Left cardiac atrium (tissue), 4 donors: ENCODE data around the gene CCNI2. TPM values are rescaled to one million over a fixed set of nuclear protein-coding genes. Genes with fewer than 3 reads are reported as not detected.

Source experiments
- ATAC-seq, 2 donors: fragments of 200-7000 bp; cut with Tn5 transposase; one replicate each; pipeline ENCODE4 v1.9.1; 2020; ENCODE audit warnings: mild to moderate bottlenecking in 2 of 2, moderate library complexity in 2 of 2
- DNase-seq: peaks from one replicate; pipeline ENCODE4 v3.0.0-alpha.2; 2020
- intact Hi-C, 2 donors: fragments of 100-400 bp; cut with DNase I; formaldehyde crosslinking; loops; one replicate each; pipeline versions ENCODE4 v1.14.1 to v1.15.1; 2022 to 2023
- total RNA-seq, 2 donors: library from RNA; stranded (reverse); fragmentation: NEBNext Ultra II Directional; extraction: Animal tissue kit (Norgen Biotek cat#: 25700); gene quantifications; one replicate each; pipeline ENCODE4 v1.2.1, GENCODE V29; 2021
- donor health status: DM: no; HTN: yes; CAD: no.
- donor health status: DM: no; HTN: yes; CAD: no; lungs with severe emphysema.
- donor health status: DM: yes; HTN: yes; CAD: no.
- donor health status: Dilated cardiomyopathy.

Gene CCNI2
- total RNA-seq, 2 donors from 2014 or later, result not detected

DNA sequence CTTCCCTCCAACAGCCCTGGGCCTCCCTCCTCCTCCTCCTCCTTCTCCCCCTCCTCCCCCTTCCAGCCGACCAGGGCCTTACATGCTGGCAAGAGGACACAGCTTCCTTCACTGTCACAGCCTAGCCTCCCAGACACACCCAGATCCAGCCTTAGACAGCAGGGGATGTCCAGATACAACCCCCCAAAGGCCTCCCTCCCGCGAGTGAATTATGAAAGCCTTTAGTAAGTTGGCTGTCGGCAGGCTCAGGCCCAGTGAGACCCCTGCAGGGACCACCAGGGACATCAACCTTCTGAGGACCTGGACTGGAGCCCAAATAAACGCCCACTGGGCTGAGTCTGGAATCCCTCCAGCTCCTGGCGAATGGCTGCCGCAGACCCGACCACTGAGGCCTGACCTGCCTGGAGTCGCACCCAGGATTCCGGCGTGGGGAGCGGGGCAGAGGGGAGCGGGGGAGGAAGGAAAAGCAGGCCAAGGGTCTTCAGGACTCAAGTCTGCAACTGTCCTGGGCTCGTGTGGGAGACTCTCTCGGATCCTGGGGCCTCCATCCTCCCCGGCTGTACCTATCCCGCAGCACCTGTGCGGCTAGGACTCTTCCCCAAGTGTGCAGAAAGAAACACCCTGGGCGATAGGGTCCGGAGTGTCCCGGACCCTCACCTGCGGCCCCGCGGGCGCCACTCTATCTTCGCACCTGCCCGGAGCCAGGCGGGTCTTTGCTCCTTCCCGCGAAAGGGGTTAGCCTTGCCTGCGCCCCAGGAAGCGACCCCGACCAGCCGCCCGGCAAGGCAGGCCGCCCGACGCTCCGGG is 29.1 kb downstream of the CCNI2 start:
- intact Hi-C loops, result no loop called here
- no peak for DNase-seq
- peak; percentile 9 to 46 for ATAC-seq

DNA sequence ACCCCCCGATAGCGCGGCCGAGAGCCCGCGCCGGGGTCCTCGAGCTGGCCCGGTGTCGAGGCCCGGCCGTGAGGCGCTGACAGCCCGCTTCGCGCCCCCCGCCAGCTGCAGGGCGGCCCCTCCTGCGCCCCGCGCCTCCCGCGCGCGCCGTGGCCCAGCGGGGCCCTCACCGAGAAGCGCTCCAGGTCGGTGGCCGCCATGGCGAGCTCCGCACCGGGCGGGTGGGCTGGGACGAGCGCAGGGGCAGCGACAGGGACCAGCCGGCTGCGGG is 29.6 kb downstream of the CCNI2 start:
- intact Hi-C loops, result no loop called here
- ATAC-seq, result peak in 1 of 2 donors; percentile 5

DNA sequence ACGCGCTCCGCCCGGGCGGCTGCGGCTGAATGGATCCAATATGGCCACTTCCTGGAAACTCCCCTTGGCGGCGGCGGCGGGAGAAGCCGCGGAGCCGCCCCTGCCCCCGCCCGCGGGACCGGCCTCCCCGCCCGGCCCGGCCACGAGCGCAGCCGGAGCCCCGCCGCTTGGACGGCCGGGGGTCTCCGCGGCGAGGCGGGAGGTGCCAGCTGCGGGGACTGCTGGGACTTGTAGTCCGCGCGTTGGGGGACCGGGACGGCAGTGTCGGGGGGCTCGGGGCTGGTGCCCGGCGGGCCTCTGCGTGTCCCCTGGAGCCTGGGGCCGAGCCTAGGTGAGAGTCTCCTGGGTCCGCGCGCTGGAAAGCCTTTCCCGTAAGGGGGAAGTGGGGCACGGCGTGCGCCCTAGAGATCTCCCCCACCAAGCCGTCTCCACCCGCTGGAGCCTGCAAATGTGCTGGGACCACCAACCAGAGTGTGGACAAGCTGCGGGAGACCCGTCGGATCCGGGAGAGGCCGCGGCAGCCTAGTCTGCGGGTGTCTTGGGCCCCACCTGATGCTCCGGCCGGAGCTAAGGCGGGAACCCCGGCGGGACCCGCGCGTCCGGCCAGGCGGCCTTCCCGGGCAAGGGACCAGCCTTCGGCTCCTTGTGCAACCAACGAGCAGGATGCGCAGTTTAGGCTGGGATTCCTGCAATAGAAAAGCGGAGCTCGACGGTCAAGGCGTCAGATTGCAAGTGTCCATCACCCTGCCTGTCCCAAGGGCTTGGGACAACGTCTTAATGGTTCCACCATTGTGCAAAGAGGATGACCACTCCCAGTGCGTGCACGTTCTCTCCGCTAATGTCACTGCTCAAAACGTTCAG is 30.2 kb downstream of the CCNI2 start, which contains the start of gene SEPTIN8:
Gene SEPTIN8, minus strand, starts transcription at position 31 of the 861 bp plus-strand sequence. CDS start 102 bp downstream, outside the sequence.
- peak; percentile 70 for DNase-seq
- ATAC-seq, result peak; percentile 70 to 78
- intact Hi-C loops, result no loop called here

More for the DNA sequence above, 29.6 kb downstream of the CCNI2 start:
- DNase-seq, result no peak

DNA sequence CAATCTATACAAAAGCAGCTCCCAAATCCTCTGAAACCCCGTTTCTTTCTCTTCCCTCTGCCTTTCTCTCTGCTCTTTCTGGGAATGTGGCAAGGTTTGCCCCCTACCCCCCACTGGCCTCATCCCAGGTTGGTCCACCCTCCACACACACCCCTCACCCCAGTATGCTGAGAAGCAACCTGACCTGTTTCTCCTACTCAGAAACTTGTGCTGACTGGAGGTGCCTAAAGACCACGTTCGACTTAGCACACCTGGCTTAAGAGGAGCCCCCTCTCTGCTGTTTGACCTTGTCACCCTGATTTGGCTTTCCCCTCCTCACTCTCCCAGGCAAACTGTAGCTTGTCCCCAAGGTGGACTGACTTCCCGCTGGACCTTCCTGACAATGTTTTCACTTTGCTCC is 30.9 kb downstream of the CCNI2 start:
- DNase-seq, result no peak
- intact Hi-C loops, result no loop called here
- ATAC-seq, result no peak

DNA sequence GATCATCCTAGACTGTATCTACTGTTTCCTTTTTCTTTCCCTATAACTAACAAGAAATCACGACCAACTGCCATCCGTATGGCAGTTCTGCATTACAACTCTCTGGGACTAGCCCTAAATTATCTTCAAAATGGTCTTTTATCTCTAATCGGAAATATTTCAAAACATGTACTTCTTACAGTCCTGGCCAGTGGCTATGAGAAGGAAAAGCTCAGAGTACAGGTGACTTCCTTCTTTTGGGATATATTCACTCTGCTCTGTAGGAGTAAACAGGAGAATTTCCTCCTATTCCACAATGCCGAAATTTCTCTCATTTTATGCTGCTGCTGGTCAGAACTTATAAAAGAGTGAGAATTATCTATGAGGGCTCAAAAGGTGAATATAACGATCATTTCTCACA is 31.6 kb downstream of the CCNI2 start:
- ATAC-seq (no peak), DNase-seq (no peak)
- intact Hi-C loops, result no loop called here

DNA sequence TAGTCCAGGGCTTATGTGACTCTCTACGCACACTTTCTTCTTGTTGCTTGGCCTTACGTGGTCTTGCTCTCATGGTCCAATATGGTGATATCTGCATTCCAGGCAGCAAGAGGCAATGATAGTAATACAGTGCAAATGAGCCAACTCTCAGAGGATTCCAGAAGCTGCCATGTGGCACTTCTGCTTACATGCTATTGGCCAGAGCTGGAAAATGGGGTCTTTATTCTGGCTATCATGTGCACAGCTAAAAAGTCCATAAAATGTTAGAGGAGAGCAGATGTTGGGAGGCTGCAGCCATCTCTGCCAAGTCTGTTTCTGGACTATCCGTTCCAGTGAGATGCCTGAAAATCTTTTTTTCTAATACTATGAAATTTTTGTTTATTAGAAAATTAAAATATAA is 32.7 kb downstream of the CCNI2 start:
- ATAC-seq, result no peak
- no peak for DNase-seq
- intact Hi-C loops, result no loop called here

DNA sequence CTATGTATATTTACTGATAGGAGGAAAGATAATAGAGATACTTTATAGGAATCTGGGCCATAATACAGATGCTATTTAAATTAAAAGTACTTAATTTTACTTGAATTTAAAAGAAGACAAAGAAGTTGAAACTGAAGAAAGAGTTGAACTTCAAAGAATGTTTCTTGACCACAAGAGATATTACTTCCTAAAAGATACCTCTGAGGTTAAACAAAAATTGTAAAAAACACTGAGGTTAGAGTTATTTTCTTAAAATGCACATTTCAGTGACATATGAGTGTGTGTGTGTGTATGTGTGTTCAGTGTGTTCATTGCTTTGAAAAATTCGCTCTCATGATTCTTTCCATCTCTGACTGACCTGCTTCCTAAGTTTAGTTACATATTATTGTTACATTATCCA is 33.4 kb downstream of the CCNI2 start:
- ATAC-seq (no peak), DNase-seq (no peak)
- intact Hi-C loops, result no loop called here

DNA sequence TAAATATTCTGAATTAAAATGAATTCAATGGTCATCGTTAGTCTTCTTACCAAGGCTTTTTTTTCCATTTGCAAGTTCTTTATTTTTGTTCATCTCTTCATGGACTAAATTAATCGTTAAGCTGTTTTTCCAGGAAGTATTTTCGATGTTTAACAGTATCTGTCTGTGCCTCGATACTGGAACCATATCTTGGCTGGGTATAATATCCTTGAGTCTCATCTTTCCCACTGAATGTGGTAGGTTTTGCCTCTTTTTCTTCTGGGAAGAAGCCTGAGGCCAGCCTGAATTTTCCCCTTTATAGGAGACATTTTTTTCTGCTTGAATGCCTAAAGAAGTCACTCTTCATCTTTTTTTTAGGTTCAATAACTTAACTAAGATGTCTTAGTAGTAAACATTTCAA is 33.8 kb downstream of the CCNI2 start:
- no peak for DNase-seq
- ATAC-seq, result no peak
- intact Hi-C loops, result no loop called here

DNA sequence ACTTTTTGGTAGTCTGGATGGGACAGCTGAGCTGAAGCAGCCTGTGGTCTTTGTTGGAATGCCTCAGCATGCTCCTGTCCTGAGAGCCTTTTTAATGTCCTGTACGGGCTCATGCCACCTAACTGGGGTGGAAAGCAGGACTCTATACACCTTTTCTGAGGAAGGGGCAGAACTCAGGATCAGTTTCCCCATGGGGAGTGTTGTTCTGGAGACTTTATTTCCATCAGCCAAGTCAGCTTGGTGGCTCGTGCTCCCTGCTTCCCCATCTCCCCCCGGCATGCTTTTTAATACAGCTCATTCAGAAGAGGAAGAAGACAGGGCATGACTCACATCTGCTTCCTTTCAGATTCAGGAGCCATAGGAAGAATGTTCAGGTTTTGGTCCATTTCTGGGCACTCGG is 34.9 kb downstream of the CCNI2 start:
- ATAC-seq (no peak), DNase-seq (no peak)
- intact Hi-C loops, result no loop called here

DNA sequence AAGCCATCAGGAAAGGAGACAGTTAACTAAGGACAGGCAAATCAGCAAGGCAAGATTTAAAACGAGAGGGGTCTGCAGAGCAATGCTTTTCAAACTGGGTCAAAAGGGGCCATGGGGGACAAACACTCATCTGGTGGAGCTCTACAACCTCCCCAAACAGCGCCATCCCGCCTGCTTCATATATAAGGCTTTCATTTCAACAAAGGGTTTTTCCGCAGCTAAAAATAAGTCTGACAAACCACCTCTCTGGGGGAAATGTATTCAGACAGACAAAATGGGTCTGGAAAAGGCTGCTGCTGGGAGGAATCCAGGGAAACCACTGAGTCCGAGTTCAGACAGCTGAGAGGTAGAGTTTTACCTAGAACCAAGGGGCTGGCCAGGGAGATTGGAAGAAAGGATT is 38.1 kb downstream of the CCNI2 start:
- no peak for ATAC-seq
- intact Hi-C loops, result no loop called here
- DNase-seq, result no peak

DNA sequence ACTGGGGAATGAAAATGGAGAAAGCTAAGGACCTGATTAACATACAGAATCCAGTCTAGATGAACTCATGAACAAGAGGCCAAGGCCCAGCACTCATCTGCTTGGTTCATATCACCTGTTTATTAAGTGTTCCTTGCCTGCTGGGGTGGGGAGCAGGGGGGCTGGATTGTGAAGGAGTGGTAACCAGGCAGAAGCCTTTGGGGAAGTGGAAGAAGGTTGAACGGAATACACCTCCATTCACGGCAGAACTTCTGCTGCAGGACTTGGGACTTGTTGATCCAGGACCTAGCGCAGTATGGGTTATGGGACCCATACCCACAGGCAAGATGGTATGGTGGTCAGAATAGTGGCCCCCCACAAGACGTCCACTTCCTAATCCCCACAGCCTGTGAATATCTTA is 38.6 kb downstream of the CCNI2 start:
- DNase-seq (no peak), ATAC-seq (no peak)
- intact Hi-C loops, result no loop called here

DNA sequence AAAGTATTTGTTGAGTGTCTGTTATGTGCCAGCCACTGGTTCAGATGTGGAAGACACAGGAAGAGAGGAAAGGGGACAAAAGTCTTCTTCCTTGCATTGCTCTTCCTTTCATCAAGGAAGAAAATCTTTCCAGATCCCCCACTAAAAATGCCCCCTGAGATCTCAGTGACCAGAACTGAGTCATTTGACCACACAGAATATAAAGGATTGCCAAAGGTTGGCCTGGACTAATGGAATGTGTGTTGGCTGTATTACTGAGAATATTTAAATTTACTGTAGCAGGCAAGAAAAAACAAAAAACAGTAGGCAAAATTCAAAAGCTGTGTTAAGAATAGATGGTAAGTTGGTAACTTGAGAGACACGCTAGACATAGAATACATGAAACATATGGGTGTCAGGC is 39.9 kb downstream of the CCNI2 start:
- intact Hi-C loops, result no loop called here
- DNase-seq (no peak), ATAC-seq (no peak)

DNA sequence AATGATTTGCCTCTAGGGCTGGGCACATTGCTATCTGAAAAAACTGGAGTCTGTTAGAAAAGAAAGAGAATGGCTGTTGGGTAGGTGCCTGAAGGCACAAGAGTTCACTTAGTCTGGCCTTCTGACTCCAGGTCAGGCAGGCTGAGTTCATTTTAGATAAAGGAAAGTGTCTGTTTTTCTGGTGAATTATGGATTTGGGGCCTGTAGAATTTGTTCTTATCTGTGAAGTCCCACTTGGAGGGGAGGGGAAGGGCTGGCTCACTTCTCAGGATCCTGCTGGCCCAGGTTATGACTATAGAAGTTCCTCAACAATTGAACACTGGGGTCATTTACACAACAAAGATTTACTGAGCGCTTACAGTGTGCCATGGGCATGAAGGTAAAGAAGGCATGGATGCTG is 41.3 kb downstream of the CCNI2 start:
- ATAC-seq (no peak), DNase-seq (no peak)
- intact Hi-C loops, result no loop called here

DNA sequence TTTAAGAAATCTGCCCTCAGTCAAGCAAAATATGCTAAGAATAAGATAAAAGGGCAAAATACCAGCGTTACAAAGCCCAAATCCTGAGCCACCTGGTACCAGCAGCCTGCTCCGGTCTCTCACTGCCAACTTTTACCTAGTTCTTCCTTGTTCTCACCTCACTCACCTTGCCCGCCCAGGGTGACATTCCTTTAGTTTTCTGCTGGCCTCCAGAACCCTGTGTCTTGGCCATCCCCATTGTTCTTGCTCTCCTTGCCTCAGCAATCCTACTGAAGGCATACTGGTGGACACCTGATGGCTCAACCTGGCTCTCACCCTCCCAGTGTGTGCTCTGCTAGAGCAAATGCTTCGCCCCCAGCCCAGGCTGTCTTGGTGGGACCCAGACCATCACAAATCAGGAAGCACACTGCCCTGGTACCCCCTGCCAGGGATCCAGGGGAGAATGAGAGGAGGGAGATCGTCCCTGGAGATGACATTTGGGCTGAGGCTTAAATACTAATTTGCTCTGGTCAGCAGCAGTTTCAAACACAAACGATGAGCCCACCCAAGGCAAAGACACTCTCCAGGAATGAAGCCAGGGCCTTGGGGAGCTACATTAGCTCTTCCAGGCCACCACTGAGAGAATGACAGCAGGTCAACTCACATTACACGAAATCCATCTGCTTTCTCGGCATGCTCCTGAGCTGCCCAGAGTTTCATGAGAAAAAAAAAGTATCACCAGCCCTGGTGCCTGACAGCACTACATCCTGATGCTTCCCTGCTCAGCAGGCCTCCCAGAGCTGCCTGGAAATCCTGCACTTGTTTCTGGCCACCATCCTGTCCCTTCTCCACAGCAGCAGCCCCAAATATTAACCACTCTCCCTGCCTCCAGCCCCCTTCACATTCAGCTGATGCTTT is 42.0 kb downstream of the CCNI2 start:
- no peak for DNase-seq
- intact Hi-C loops, result no loop called here
- ATAC-seq, result no peak

DNA sequence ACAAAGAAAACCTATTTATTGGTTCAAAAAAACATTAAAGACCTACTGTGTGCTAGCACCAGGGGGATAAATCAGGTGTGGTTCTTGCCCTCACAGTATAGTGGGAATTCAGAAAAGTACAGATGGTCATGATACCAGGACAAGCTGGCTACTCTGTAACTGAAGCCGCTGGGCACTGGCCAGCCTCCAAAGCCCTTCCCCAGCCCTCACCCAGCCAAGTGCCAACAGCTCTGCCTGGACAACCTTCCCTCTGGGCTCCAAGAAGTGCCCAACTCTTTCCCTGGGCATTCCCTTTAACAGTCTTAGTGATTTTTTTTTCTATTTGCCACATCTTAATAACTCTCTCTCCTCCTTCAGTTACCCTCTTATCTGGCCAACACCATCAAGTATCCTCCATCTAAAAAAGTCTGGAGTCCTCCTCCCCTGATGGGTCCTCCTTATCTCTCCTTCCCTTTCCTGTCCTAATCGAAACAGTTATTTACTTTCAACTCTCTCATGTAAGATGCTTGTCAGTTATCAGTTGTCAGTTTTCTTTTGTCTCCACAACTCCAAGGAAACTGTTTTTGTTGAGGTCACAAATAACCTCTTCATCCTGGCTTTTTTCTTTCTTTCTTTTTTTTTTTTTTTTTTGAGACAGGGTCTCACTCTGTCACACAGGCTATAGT is 43.1 kb downstream of the CCNI2 start:
- DNase-seq (no peak), ATAC-seq (peak in 1 of 2 donors; percentile 48)
- intact Hi-C loops, result no loop called here

DNA sequence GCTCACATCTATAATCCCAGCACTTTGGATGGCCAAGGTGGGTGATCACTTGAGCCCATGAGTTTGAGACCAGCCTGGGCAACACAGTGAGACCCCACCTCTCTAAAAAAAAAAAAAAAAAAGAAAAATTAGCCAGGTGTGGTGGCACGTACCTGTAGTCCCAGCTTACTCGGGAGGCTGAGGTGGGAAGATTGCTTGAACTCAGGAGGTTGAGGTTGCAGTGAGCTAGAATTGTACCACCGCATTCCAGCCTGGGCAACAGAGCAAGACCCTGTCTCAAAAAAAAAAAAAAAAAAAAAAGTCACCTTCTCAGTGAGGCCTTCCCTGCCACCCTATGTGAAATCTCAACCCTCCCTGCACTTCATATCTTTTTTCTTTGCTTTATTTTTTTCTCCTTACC is 43.8 kb downstream of the CCNI2 start:
- DNase-seq (no peak), ATAC-seq (no peak)
- intact Hi-C loops, result no loop called here

DNA sequence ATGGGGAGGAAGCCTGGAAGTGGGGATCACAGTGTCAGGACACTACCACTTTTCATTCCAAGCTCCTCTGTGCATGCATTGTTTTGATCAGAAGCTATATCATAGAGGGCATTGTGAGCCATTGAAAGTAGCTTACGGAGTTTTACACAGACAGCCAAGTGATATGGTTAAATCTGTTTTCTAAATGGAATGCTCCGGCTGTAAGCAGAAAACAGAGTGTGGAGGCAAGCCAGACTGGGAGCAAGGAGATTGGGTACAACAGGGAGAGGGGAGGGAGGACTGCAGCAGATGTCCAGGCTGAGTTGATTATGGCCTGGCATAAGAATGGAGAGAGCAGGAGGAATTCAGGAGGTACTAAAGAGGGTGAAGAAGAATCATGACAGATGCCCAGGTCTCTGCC is 50.4 kb downstream of the CCNI2 start:
- no peak for ATAC-seq
- intact Hi-C loops, result no loop called here
- no peak for DNase-seq

DNA sequence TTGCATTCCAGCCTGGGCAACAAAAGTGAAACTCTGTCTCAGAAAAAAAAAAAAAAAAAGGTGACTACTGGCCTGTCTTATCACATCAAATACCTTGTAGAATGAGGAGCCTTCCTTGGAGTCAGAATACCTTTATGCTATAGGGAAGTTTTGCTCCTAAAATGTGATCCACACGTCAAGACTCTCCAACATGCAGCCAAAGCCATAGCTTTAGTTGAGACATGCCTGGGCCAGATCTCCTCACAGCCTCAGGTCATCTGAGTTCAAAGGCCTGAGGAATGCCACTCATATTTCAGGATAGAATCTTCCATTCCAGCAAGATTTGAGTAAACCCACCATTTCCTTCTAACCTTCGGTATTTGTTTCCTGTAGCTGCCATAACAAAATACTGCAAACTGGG is 52.2 kb downstream of the CCNI2 start:
- ATAC-seq (no peak), DNase-seq (no peak)
- intact Hi-C loops, result no loop called here

DNA sequence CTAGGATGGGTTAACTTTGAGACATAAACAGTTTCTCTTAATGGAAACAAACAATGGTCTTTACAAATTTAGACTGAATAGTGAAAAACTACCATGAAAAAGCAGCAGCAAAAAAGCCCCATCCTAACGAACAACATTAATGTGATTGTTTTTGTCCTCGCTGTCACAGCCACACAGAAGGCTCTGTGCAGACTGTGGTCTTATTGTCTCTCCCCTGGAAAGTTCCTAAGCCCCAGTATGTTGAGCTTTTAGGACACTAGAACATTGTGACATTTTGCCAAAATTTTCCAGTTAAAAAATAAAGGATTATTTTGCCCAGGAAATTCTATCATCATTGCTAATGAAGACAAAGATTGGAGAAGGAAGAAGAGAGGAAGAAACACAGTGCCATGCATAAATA is 53.3 kb downstream of the CCNI2 start:
- DNase-seq (no peak), ATAC-seq (no peak)
- intact Hi-C loops, result loop anchor here in 1 of 2 donors (10.0 kb wide), 1 partner anchor 266 kb away; no protein-coding TSS in a partner anchor
